Vagina (tissue), 2 donors: ENCODE measurements around the gene PPTC7.

Source experiments
- CTCF ChIP-seq, 3 experiments: fragments of 450-650 bp in 2 of 3; fragments of 200-600 bp in 1 of 3; sonication (generic) in 1 of 3; IDR thresholded peaks; one replicate each; pipeline ENCODE4 v1.5.1; 2017 to 2019; ENCODE audit warnings: antibody characterized with exemption in 3 of 3, mild to moderate bottlenecking in 2 of 3, moderate library complexity in 2 of 3
- POLR2A ChIP-seq, 2 donors: fragments of 450-650 bp; IDR thresholded peaks; one replicate each; pipeline ENCODE4 v1.6.1; 2017; ENCODE audit warnings: antibody characterized with exemption in 2 of 2, mild to moderate bottlenecking in 2 of 2, moderate library complexity in 2 of 2
- POLR2AphosphoS5 ChIP-seq, 2 donors: sonication (generic); formaldehyde crosslinking; IDR thresholded peaks; one replicate each; pipeline ENCODE4 v1.9.0; 2017; ENCODE audit warnings: antibody characterized with exemption in 2 of 2, mild to moderate bottlenecking in 2 of 2, low read depth in 1 of 2; ENCODE audit not compliant: insufficient read depth in 1 of 2

- TF ChIP-seq POLR2A (IDR thresholded peaks at IDR 0.05) (no peak), CTCF (IDR thresholded peaks at IDR 0.05) (no peak), POLR2AphosphoS5 (IDR thresholded peaks at IDR 0.05; ENCODE audit: insufficient read depth in 1 of 2, low read depth in 1 of 2) (no peak)
Measured at GRCh38 chr12:110561471-110562201, 21.5 kb downstream of the PPTC7 start.
